HT-29 (cell line): ENCODE measurements around the gene MPPED2. TPM values are rescaled to one million over a fixed set of nuclear protein-coding genes. Genes with fewer than 3 reads are reported as not detected.
A peak's percentile ranks its signal among the peaks of the same experiment; 100 is the strongest.

ENCODE experiments used
- DNase-seq: peaks from one replicate; pipeline ENCODE4 v3.0.0-alpha.2; 2015; ENCODE audit warnings: low spot score
- total RNA-seq: library from RNA; depleted of rRNA; stranded (reverse); fragments of >200 nt; shearing (Covaris generic); gene quantifications from 2 replicates; pipeline ENCODE4 v1.2.3, GENCODE V29; 2014

MPPED2 gene
- total RNA-seq, 1 experiment from 2014 or later, result not detected

- DNase-seq, result peak; percentile 15
Measured at GRCh38 chr11:30487200-30487898, 98.8 kb downstream of the MPPED2 start.

GRCh38 chr11:30485756-30486155 lies 100.4 kb downstream of the MPPED2 start:
- no peak for DNase-seq

- no peak for DNase-seq
Measured at GRCh38 chr11:30485222-30485621, 100.9 kb downstream of the MPPED2 start.

GRCh38 chr11:30483056-30483455 lies 103.1 kb downstream of the MPPED2 start:
- no peak for DNase-seq

- DNase-seq, result no peak
Measured at GRCh38 chr11:30481796-30482195, 104.4 kb downstream of the MPPED2 start.

- no peak for DNase-seq
Measured at GRCh38 chr11:30481330-30481729, 104.8 kb downstream of the MPPED2 start.

GRCh38 chr11:30479899-30480298 lies 106.3 kb downstream of the MPPED2 start:
- DNase-seq, result no peak

- DNase-seq, result no peak
Measured at GRCh38 chr11:30478923-30479322, 107.2 kb downstream of the MPPED2 start.

GRCh38 chr11:30477061-30477460 lies 109.1 kb downstream of the MPPED2 start:
- no peak for DNase-seq

GRCh38 chr11:30474151-30474954 lies 111.8 kb downstream of the MPPED2 start:
- DNase-seq, result no peak

- DNase-seq, result no peak
Measured at GRCh38 chr11:30471244-30471643, 114.9 kb downstream of the MPPED2 start.

GRCh38 chr11:30468881-30469280 lies 117.3 kb downstream of the MPPED2 start:
- no peak for DNase-seq

- DNase-seq, result no peak
Measured at GRCh38 chr11:30467176-30467575, 119.0 kb downstream of the MPPED2 start.

- DNase-seq, result no peak
Measured at GRCh38 chr11:30465623-30466022, 120.5 kb downstream of the MPPED2 start.

GRCh38 chr11:30465192-30465591 lies 121.0 kb downstream of the MPPED2 start:
- no peak for DNase-seq

GRCh38 chr11:30463266-30463665 lies 122.9 kb downstream of the MPPED2 start:
- DNase-seq, result no peak

GRCh38 chr11:30462421-30462820 lies 123.7 kb downstream of the MPPED2 start:
- no peak for DNase-seq

- no peak for DNase-seq
Measured at GRCh38 chr11:30459821-30460220, 126.3 kb downstream of the MPPED2 start.

- DNase-seq, result no peak
Measured at GRCh38 chr11:30459306-30459705, 126.8 kb downstream of the MPPED2 start.

GRCh38 chr11:30458541-30458940 lies 127.6 kb downstream of the MPPED2 start:
- DNase-seq, result no peak

- no peak for DNase-seq
Measured at GRCh38 chr11:30457087-30457486, 129.1 kb downstream of the MPPED2 start.

GRCh38 chr11:30455025-30455424 lies 131.1 kb downstream of the MPPED2 start:
- DNase-seq, result no peak

GRCh38 chr11:30454541-30454940 lies 131.6 kb downstream of the MPPED2 start:
- DNase-seq, result no peak
